Activated gamma-delta T cell treated with Interleukin-2 at 50 U/mL for 16 hours (primary cell): Measurements from ENCODE around the gene ACSL5.
"Not testable (repeated sequence)": the region's sequence is repeated elsewhere in the genome, so short reads cannot be mapped to it uniquely, and the experiment has no call there.

Experiments used
- DNase-seq: peaks from one replicate; pipeline ENCODE4 v3.0.0-alpha.2; 2020

The ACSL5 gene

GRCh38 chr10:112376396-112376790 lies 2.5 kb downstream of the ACSL5 start:
- no peak for DNase-seq

- DNase-seq: not testable (repeated sequence)
Measured at GRCh38 chr10:112377116-112377515, 3.2 kb downstream of the ACSL5 start.

GRCh38 chr10:112379635-112380296 lies 5.8 kb downstream of the ACSL5 start:
- DNase-seq: no peak

GRCh38 chr10:112382515-112383235 lies 8.8 kb downstream of the ACSL5 start:
- DNase-seq: no peak

GRCh38 chr10:112383325-112383724 lies 9.4 kb downstream of the ACSL5 start:
- no peak for DNase-seq

GRCh38 chr10:112384141-112384540 lies 10.2 kb downstream of the ACSL5 start:
- DNase-seq: no peak

- DNase-seq: no peak
Measured at GRCh38 chr10:112385201-112385600, 11.3 kb downstream of the ACSL5 start.

GRCh38 chr10:112388056-112388455 lies 14.1 kb downstream of the ACSL5 start:
- not testable (repeated sequence) for DNase-seq

GRCh38 chr10:112388548-112388947 lies 14.6 kb downstream of the ACSL5 start:
- DNase-seq: no peak

- no peak for DNase-seq
Measured at GRCh38 chr10:112389271-112389822, 15.4 kb downstream of the ACSL5 start.

- DNase-seq: no peak
Measured at GRCh38 chr10:112390125-112390703, 16.3 kb downstream of the ACSL5 start.

- DNase-seq: no peak
Measured at GRCh38 chr10:112393341-112393740, 19.4 kb downstream of the ACSL5 start.

- no peak for DNase-seq
Measured at GRCh38 chr10:112393827-112394226, 19.9 kb downstream of the ACSL5 start.

GRCh38 chr10:112394475-112394875 lies 20.6 kb downstream of the ACSL5 start:
- DNase-seq: no peak

GRCh38 chr10:112395809-112396530 lies 22.1 kb downstream of the ACSL5 start:
- no peak for DNase-seq

- no peak for DNase-seq
Measured at GRCh38 chr10:112397592-112397991, 23.7 kb downstream of the ACSL5 start.

GRCh38 chr10:112402917-112403316 lies 29.0 kb downstream of the ACSL5 start:
- DNase-seq: no peak

- no peak for DNase-seq
Measured at GRCh38 chr10:112404617-112405016, 30.7 kb downstream of the ACSL5 start.

- DNase-seq: not testable (repeated sequence)
Measured at GRCh38 chr10:112406806-112407205, 32.9 kb downstream of the ACSL5 start.

GRCh38 chr10:112407696-112408095 lies 33.8 kb downstream of the ACSL5 start:
- no peak for DNase-seq

GRCh38 chr10:112409299-112409698 lies 35.4 kb downstream of the ACSL5 start:
- no peak for DNase-seq

GRCh38 chr10:112409755-112410154 lies 35.8 kb downstream of the ACSL5 start:
- no peak for DNase-seq

- DNase-seq: no peak
Measured at GRCh38 chr10:112412696-112413095, 38.8 kb downstream of the ACSL5 start.
